ENCODE measurements around the gene TENT5C.

The TENT5C gene

DNA sequence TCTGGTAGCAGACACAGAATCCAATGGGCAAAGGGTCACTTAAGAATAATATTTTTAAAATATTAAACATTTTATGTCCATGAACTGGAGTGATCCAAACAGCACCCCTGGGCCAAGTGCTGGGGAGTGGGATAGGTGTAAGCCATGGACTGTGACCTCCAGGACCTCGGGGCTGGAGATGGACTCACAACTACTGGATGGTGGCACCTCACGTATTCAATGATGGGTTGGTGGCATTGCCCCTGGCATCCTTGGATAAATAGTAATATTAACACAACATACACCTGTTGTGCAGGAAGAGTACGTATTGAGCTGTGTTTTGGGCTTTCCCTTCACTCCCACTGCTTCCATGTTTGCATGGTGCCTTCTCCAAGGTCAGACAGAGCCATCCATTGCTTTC lies 39.3 kb upstream of the TENT5C start:
- no peak for DNase-seq (ENCODE audit: low read depth, low spot score)
- TF ChIP-seq YY1 (IDR thresholded peaks at IDR 0.05; ENCODE audit: insufficient read depth, insufficient read length) = no peak
- TF ChIP-seq ZNF274 (IDR thresholded peaks at IDR 0.05; ENCODE audit: low read depth, low read length) = no peak
- TF ChIP-seq SUZ12 (IDR thresholded peaks at IDR 0.05; ENCODE audit: extremely low read depth, insufficient read depth, insufficient read length) = no peak
- H3K9me3 ChIP-seq (ENCODE audit: insufficient read depth, low read length) = no peaks in the 10 kb centered on the region
- H3K4me3 ChIP-seq (ENCODE audit: insufficient read length, low read depth) = no peak overlapping the region
- no peaks in the 10 kb centered on the region for H3K27me3 ChIP-seq (ENCODE audit: insufficient read depth, insufficient read length)
- H3K4me1 ChIP-seq (ENCODE audit: insufficient read depth, insufficient read length) = no peaks in the 10 kb centered on the region
- no peak overlapping the region for H3K9ac ChIP-seq (ENCODE audit: insufficient read length, low read depth)
- no peaks in the 10 kb centered on the region for H3K36me3 ChIP-seq (ENCODE audit: insufficient read depth, insufficient read length, low read length)

DNA sequence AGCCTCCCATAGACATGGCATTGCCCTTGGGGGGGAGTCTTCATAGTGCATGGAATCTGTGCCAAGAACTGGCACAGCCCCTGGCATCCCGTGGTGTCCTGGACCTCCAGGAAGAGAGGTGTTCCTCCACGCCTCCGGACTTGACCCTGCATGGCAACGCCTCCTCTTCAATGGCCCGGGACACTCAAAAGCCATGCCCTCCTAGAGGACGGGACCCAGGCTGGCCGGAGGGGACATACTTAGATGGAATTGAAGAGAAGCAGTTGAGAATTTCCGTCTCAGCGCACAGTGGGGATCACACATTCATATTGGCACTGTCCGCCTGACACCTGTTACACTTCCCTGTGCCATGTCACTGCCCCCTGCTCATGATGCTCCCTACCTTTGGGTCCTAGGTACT lies 38.4 kb upstream of the TENT5C start:
- Histone ChIP-seq H3K36me3 (ENCODE audit: insufficient read depth, insufficient read length, low read length) (no peaks in the 10 kb centered on the region), H3K9me3 (ENCODE audit: insufficient read depth, low read length) (no peaks in the 10 kb centered on the region), H3K4me3 (ENCODE audit: insufficient read length, low read depth) (no peak overlapping the region), H3K4me1 (ENCODE audit: insufficient read depth, insufficient read length) (no peaks in the 10 kb centered on the region), H3K9ac (ENCODE audit: insufficient read length, low read depth) (no peak overlapping the region), H3K27me3 (ENCODE audit: insufficient read depth, insufficient read length) (no peaks in the 10 kb centered on the region)
- TF ChIP-seq ZNF274 (IDR thresholded peaks at IDR 0.05; ENCODE audit: low read depth, low read length) (no peak), YY1 (IDR thresholded peaks at IDR 0.05; ENCODE audit: insufficient read depth, insufficient read length) (no peak)
- no peak for DNase-seq (ENCODE audit: low read depth, low spot score)

GRCh38 chr1:117567976-117568375 lies 37.9 kb upstream of the TENT5C start:
- TF ChIP-seq ZNF274 (IDR thresholded peaks at IDR 0.05; ENCODE audit: low read depth, low read length) (no peak), YY1 (IDR thresholded peaks at IDR 0.05; ENCODE audit: insufficient read depth, insufficient read length) (no peak), SUZ12 (IDR thresholded peaks at IDR 0.05; ENCODE audit: extremely low read depth, insufficient read depth, insufficient read length) (no peak)
- Histone ChIP-seq H3K4me1 (ENCODE audit: insufficient read depth, insufficient read length) (no peaks in the 10 kb centered on the region), H3K9me3 (ENCODE audit: insufficient read depth, low read length) (no peaks in the 10 kb centered on the region), H3K36me3 (ENCODE audit: insufficient read depth, insufficient read length, low read length) (no peaks in the 10 kb centered on the region), H3K9ac (ENCODE audit: insufficient read length, low read depth) (no peak overlapping the region), H3K4me3 (ENCODE audit: insufficient read length, low read depth) (no peak overlapping the region), H3K27me3 (ENCODE audit: insufficient read depth, insufficient read length) (no peaks in the 10 kb centered on the region)
- no peak for DNase-seq (ENCODE audit: low read depth, low spot score)

- Histone ChIP-seq H3K9me3 (ENCODE audit: insufficient read depth, low read length) (no peaks in the 10 kb centered on the region), H3K4me1 (ENCODE audit: insufficient read depth, insufficient read length) (peaks cover 3% of the 10 kb centered on the region), H3K9ac (ENCODE audit: insufficient read length, low read depth) (no peak overlapping the region), H3K27me3 (ENCODE audit: insufficient read depth, insufficient read length) (no peaks in the 10 kb centered on the region), H3K4me3 (ENCODE audit: insufficient read length, low read depth) (no peak overlapping the region), H3K36me3 (ENCODE audit: insufficient read depth, insufficient read length, low read length) (no peaks in the 10 kb centered on the region)
- no peak for TF ChIP-seq SUZ12 (IDR thresholded peaks at IDR 0.05; ENCODE audit: extremely low read depth, insufficient read depth, insufficient read length)
- no peak for DNase-seq (ENCODE audit: low read depth, low spot score)
Observed at GRCh38 chr1:117568999-117569398, 36.8 kb upstream of the TENT5C start.

DNA sequence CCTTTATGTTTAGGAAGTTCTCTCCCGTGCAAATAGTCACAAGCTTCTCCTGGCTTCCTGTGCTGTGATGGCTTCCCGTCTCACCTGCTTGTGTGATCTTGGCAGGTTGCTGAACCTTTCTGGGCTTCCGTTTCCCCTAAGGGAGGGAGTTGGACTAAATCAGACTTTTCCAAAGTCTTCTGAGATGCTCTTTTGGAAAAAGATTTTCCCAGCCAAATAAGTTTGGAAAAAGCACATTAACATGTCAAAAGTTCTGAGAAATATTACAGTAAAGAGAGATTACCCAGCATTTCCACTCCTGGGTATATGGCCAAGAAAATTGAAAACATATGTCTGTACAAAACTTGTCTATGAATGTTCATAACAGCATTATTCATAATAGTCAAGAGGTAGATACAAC lies 36.0 kb upstream of the TENT5C start:
- Histone ChIP-seq H3K4me1 (ENCODE audit: insufficient read depth, insufficient read length) (peaks cover 4% of the 10 kb centered on the region), H3K4me3 (ENCODE audit: insufficient read length, low read depth) (no peak overlapping the region), H3K9ac (ENCODE audit: insufficient read length, low read depth) (no peak overlapping the region), H3K36me3 (ENCODE audit: insufficient read depth, insufficient read length, low read length) (no peaks in the 10 kb centered on the region), H3K9me3 (ENCODE audit: insufficient read depth, low read length) (no peaks in the 10 kb centered on the region), H3K27me3 (ENCODE audit: insufficient read depth, insufficient read length) (no peaks in the 10 kb centered on the region)
- DNase-seq (ENCODE audit: low read depth, low spot score) = no peak
- TF ChIP-seq SUZ12 (IDR thresholded peaks at IDR 0.05; ENCODE audit: extremely low read depth, insufficient read depth, insufficient read length) (no peak), YY1 (IDR thresholded peaks at IDR 0.05; ENCODE audit: insufficient read depth, insufficient read length) (no peak), ZNF274 (IDR thresholded peaks at IDR 0.05; ENCODE audit: low read depth, low read length) (no peak)

DNA sequence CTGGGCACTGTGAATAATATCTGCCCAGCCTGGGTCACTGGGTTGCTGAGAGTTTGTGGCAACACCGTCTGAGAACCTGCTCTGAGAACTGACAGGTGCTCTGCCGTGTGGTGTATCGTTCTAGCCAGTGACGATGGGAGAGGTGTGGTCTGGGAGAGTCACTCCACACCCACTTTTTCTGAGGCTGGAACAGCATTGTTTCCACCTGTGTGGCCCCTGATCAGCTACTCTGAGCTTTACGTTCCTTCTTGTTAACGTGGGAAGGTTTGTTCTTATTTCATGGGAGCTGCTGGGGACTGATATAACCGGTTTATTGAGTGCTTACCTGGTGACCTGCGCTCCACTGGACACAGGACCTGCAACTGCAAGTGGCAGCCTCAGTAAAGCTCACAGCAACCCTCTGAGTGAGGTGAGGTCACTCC lies 34.8 kb upstream of the TENT5C start:
- H3K27me3 ChIP-seq (ENCODE audit: insufficient read depth, insufficient read length) = no peaks in the 10 kb centered on the region
- no peaks in the 10 kb centered on the region for H3K9me3 ChIP-seq (ENCODE audit: insufficient read depth, low read length)
- no peak overlapping the region for H3K4me3 ChIP-seq (ENCODE audit: insufficient read length, low read depth)
- H3K9ac ChIP-seq (ENCODE audit: insufficient read length, low read depth) = no peak overlapping the region
- peaks cover 7% of the 10 kb centered on the region for H3K4me1 ChIP-seq (ENCODE audit: insufficient read depth, insufficient read length)
- no peaks in the 10 kb centered on the region for H3K36me3 ChIP-seq (ENCODE audit: insufficient read depth, insufficient read length, low read length)
- DNase-seq (ENCODE audit: low read depth, low spot score) = no peak
- no peak for TF ChIP-seq YY1 (IDR thresholded peaks at IDR 0.05; ENCODE audit: insufficient read depth, insufficient read length)
- no peak for TF ChIP-seq ZNF274 (IDR thresholded peaks at IDR 0.05; ENCODE audit: low read depth, low read length)
- TF ChIP-seq SUZ12 (IDR thresholded peaks at IDR 0.05; ENCODE audit: extremely low read depth, insufficient read depth, insufficient read length) = no peak

DNA sequence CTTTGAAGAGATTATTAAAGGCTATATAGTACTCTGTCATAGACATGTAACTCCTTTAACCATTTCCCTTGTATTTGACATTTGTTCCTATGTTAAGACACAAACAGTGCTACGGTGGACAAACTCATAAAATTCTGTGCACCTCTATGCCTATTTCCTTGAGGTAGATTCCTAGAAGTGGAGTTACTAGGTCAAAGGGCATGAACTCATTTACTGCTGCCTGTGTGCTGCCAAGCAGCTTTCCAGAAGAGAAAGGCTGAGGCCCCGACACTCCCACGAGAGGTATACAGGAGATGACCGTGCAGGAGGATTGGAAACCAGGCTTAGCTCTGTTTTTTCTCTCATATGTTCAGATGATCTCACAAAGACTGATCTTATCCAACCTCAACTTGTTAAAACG lies 34.4 kb upstream of the TENT5C start:
- no peak overlapping the region for H3K4me3 ChIP-seq (ENCODE audit: insufficient read length, low read depth)

DNA sequence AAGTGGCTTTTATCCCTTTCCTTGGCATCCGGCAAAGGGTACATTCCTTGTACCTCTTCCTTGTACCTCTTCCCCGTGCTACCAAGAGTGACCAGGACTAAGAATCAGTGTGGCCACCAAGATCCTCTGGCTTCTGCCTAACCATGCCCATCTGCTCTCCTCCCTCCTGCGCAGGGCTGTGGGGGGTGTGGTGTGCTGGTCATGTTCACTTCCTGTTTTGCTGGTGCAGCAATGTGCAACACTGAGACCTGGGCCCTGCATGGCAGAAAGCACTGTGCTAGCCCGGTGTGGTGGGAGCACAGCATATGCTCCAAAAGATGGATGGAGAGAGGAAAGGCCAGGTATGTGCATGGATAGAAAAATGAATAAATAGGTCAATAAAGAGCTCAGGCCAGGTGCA lies 33.3 kb upstream of the TENT5C start:
- DNase-seq (ENCODE audit: low read depth, low spot score) = no peak
- TF ChIP-seq ZNF274 (IDR thresholded peaks at IDR 0.05; ENCODE audit: low read depth, low read length) (no peak), SUZ12 (IDR thresholded peaks at IDR 0.05; ENCODE audit: extremely low read depth, insufficient read depth, insufficient read length) (no peak), YY1 (IDR thresholded peaks at IDR 0.05; ENCODE audit: insufficient read depth, insufficient read length) (no peak)

More for the DNA sequence above, 34.4 kb upstream of the TENT5C start:
- H3K9ac ChIP-seq (ENCODE audit: insufficient read length, low read depth) = no peak overlapping the region
- no peak for DNase-seq (ENCODE audit: low read depth, low spot score)
- H3K27me3 ChIP-seq (ENCODE audit: insufficient read depth, insufficient read length) = no peaks in the 10 kb centered on the region
- TF ChIP-seq SUZ12 (IDR thresholded peaks at IDR 0.05; ENCODE audit: extremely low read depth, insufficient read depth, insufficient read length) = no peak
- no peaks in the 10 kb centered on the region for H3K36me3 ChIP-seq (ENCODE audit: insufficient read depth, insufficient read length, low read length)
- H3K9me3 ChIP-seq (ENCODE audit: insufficient read depth, low read length) = no peaks in the 10 kb centered on the region
- H3K4me1 ChIP-seq (ENCODE audit: insufficient read depth, insufficient read length) = peaks cover 7% of the 10 kb centered on the region

More for the DNA sequence above, 33.3 kb upstream of the TENT5C start:
- Histone ChIP-seq H3K4me1 (ENCODE audit: insufficient read depth, insufficient read length) (peaks cover 7% of the 10 kb centered on the region), H3K27me3 (ENCODE audit: insufficient read depth, insufficient read length) (no peaks in the 10 kb centered on the region), H3K9ac (ENCODE audit: insufficient read length, low read depth) (no peak overlapping the region), H3K9me3 (ENCODE audit: insufficient read depth, low read length) (no peaks in the 10 kb centered on the region), H3K36me3 (ENCODE audit: insufficient read depth, insufficient read length, low read length) (no peaks in the 10 kb centered on the region), H3K4me3 (ENCODE audit: insufficient read length, low read depth) (no peak overlapping the region)

All from NT2/D1 (cell line).